KMS-11 (cell line): ENCODE results near the gene PGAP6.

Experiments used
- H2AFZ ChIP-seq: fragments of 200-600 bp; sonication (generic); 2 replicates; pipeline ENCODE4 v1.6.1; 2016; ENCODE audit warnings: antibody characterized with exemption, mixed run types, low read depth
- H3K27ac ChIP-seq: fragments of 200-600 bp; sonication (generic); 2 replicates; pipeline ENCODE4 v1.6.1; 2016; ENCODE audit warnings: mild to moderate bottlenecking, mixed run types
- H3K27me3 ChIP-seq: fragments of 200-600 bp; sonication (generic); 2 replicates; pipeline ENCODE4 v1.6.1; 2017; ENCODE audit warnings: mild to moderate bottlenecking, low read depth, mixed run types, moderate library complexity; ENCODE audit not compliant: insufficient read depth
- H3K36me3 ChIP-seq: fragments of 200-600 bp; sonication (generic); 2 replicates; pipeline ENCODE4 v1.6.1; 2017; ENCODE audit warnings: mild to moderate bottlenecking, mixed run types; ENCODE audit not compliant: insufficient read depth
- H3K4me1 ChIP-seq: fragments of 200-600 bp; sonication (generic); 2 replicates; pipeline ENCODE4 v1.6.1; 2016; ENCODE audit warnings: mild to moderate bottlenecking, low read depth, mixed run types; ENCODE audit not compliant: poor library complexity, severe bottlenecking
- H3K4me2 ChIP-seq: fragments of 200-600 bp; sonication (generic); 2 replicates; pipeline ENCODE4 v1.7.0; 2016; ENCODE audit warnings: mild to moderate bottlenecking, mixed run types
- H3K4me3 ChIP-seq: fragments of 200-600 bp; sonication (generic); IDR thresholded peaks from 2 replicates; pipeline ENCODE4 v1.6.1; 2017; ENCODE audit warnings: low read depth, low read length, mixed read lengths; ENCODE audit not compliant: insufficient read depth
- H3K79me2 ChIP-seq: fragments of 200-600 bp; sonication (generic); 2 replicates; pipeline ENCODE4 v1.6.1; 2016; ENCODE audit warnings: low read depth, mixed run types; ENCODE audit not compliant: insufficient read depth
- H3K9ac ChIP-seq: fragments of 200-600 bp; sonication (generic); 2 replicates; pipeline ENCODE4 v1.6.1; 2016; ENCODE audit warnings: mild to moderate bottlenecking, mixed run types
- H4K20me1 ChIP-seq: fragments of 200-600 bp; sonication (generic); 2 replicates; pipeline ENCODE4 v1.6.1; 2016; ENCODE audit warnings: mild to moderate bottlenecking, mixed run types; ENCODE audit not compliant: insufficient read depth
- CTCF ChIP-seq: fragments of 200-600 bp; sonication (generic); conservative IDR thresholded peaks from 2 replicates; pipeline ENCODE4 v1.6.1; 2017; ENCODE audit warnings: low read depth, mild to moderate bottlenecking, antibody characterized with exemption, low read length, moderate library complexity, mixed read lengths

Gene PGAP6

DNA sequence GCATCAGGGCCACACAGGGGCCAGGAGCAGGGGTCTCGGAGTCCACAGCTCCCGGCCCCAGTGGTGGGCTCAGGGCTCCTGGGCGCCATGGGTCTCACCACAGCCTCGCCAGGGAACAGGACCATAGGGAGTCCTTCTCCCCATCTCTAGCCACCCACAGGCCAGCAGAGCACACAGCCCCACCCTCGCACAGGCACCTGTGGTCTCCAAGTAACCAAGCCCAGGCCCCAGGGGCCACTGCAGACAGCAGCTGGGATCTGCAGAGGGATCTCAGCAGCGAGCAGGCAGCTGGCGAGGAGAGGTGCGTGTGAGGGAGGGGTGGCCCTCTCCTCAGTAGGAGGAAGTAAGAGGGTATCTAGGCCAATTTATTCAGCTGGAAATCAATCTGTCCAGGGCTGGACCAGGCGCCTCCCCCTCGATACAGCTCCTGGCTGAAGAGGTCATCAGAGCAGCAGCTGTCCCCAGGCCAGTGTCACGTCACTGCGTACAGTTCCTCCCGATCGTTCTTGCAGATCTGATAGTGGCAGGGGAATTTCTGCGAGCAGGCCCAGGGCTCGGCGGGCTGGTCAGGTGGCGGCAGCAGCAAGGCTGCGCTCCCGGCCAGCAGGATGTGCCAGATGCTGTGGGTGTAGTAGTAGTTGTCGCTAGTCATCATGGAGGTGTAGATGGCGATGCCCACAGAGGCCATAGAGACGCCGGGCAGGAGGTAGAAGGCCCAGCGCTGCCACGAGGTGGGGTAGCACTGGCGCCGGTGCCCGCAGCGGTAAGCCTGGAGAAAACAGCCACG, 10.1 kb downstream of the PGAP6 start:
- H3K27me3 ChIP-seq, result no peaks in the 10 kb centered on the region
- H3K4me1 ChIP-seq, result peaks cover 14% of the 10 kb centered on the region
- H4K20me1 ChIP-seq, result no peaks in the 10 kb centered on the region
- no peak for TF ChIP-seq CTCF
- H3K79me2 ChIP-seq, result peaks cover 6% of the 10 kb centered on the region; the same call in 1 of the 2 replicates
- H3K4me3 ChIP-seq, result no peak overlapping the region
- no peak overlapping the region for H2AFZ ChIP-seq
- H3K36me3 ChIP-seq, result no peaks in the 10 kb centered on the region
- no peak overlapping the region for H3K4me2 ChIP-seq
- H3K27ac ChIP-seq, result no peak overlapping the region
- H3K9ac ChIP-seq, result no peak overlapping the region

DNA sequence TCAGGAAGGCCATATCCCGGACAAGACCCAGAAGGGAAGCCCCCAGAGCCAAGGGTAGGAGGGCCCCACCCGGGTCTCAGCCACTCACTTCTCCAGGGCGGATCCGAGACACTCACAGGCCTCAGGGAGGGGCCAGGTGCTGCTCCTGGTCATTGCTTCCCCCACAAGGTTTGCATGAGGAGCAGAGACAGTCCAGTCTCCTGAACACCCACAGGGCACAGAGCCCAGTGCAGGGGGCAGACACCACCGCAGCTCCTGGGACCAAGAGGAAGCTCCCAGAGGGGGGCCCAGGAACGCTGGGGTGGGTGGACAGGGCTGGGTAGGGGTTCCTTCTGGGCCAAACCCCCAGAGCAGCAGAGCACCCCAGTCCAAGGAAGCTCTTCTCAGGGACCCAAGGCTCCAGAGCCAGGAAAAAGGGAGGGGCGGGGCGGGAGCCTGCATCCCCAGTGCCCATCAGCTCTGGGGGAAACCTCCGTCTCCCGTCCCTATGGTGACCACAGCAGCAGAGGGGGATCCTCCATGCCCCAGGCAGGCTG, 10.7 kb downstream of the PGAP6 start:
- H3K4me1 ChIP-seq, result peaks cover 14% of the 10 kb centered on the region
- TF ChIP-seq CTCF, result no peak
- H2AFZ ChIP-seq, result no peak overlapping the region
- H3K79me2 ChIP-seq, result peaks cover 6% of the 10 kb centered on the region; the same call in 1 of the 2 replicates
- H3K4me2 ChIP-seq, result peak overlapping the region; percentile 50
- no peaks in the 10 kb centered on the region for H3K36me3 ChIP-seq
- H3K27ac ChIP-seq, result peak overlapping the region; percentile 25; the same call in 1 of the 2 replicates
- no peak overlapping the region for H3K4me3 ChIP-seq
- no peaks in the 10 kb centered on the region for H4K20me1 ChIP-seq
- H3K27me3 ChIP-seq, result no peaks in the 10 kb centered on the region
- H3K9ac ChIP-seq, result no peak overlapping the region; the same call in 1 of the 2 replicates

DNA sequence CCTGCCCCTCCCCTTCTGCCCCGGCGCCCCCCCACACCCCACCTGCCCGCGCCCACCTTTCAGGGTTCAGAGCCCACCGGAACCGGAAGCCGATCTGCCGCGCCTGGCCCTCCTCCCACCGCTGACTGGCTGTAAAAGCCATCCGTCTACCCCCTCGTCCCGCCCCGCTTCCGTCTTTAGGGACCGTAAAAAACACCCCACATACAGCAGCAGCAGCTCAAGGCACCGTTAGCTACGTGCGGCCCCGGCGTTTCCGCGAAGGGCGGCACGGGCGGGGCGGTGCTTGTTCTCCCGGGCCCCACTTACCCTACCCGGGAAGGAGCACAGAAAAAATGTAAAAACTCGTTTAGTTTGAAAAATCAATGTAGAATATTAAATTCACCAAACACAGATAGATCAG, 11.3 kb downstream of the PGAP6 start, which contains the start of gene MRPL28:
Gene MRPL28, minus strand, starts transcription at position 96 of the 400 bp plus-strand sequence. CDS start 320 bp downstream, outside the sequence.
- TF ChIP-seq CTCF, result no peak
- peak within 1 kb of the TSS; percentile 25; the same call in 1 of the 2 replicates for H3K27ac ChIP-seq
- H4K20me1 ChIP-seq, result no peaks in the 10 kb centered on the region
- H3K4me3 ChIP-seq, result no peak within 1 kb of the TSS
- H3K36me3 ChIP-seq, result no peaks in the 10 kb centered on the region
- H2AFZ ChIP-seq, result no peak within 1 kb of the TSS
- H3K4me2 ChIP-seq, result peak within 1 kb of the TSS; percentile 50
- peaks cover 6% of the 10 kb centered on the region; the same call in 1 of the 2 replicates for H3K79me2 ChIP-seq
- no peak within 1 kb of the TSS; the same call in 1 of the 2 replicates for H3K9ac ChIP-seq
- H3K4me1 ChIP-seq, result peaks cover 14% of the 10 kb centered on the region
- no peaks in the 10 kb centered on the region for H3K27me3 ChIP-seq

- Histone ChIP-seq H3K27ac (no peak overlapping the region), H3K27me3 (no peaks in the 10 kb centered on the region), H3K9ac (no peak overlapping the region), H3K4me3 (no peak overlapping the region), H4K20me1 (no peaks in the 10 kb centered on the region), H3K4me1 (peaks cover 14% of the 10 kb centered on the region), H3K79me2 (peaks cover 6% of the 10 kb centered on the region; the same call in 1 of the 2 replicates), H2AFZ (no peak overlapping the region), H3K4me2 (peak overlapping the region; percentile 34; the same call in 1 of the 2 replicates), H3K36me3 (no peaks in the 10 kb centered on the region)
- TF ChIP-seq CTCF, result no peak
Measured at GRCh38 chr16:369866-370436, 11.8 kb downstream of the PGAP6 start.
